ENCODE measurements around the gene THRB.

THRB gene

DNA sequence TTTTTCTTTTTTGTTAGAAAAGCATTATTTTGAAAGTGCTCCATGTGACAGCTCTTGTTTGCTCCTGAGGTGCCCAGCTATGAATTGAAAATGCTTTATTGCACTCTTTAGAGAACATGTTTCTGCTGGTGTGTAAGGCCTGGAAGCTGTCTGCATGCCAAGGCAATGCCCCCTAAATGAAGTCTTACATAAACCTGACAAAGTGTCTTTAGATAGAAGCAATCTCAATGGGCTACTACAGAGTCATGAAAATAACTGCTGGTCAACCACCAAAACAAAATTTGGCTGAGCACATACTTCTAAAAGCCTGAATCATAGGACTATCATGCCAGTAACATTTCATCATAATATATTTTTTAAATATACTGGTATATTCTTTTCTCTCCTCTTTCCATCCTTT, 178.7 kb downstream of the THRB start:
- in situ Hi-C loops (cut with MboI; ENCODE audit: low sequenced_read_pairs), result no loop called here

DNA sequence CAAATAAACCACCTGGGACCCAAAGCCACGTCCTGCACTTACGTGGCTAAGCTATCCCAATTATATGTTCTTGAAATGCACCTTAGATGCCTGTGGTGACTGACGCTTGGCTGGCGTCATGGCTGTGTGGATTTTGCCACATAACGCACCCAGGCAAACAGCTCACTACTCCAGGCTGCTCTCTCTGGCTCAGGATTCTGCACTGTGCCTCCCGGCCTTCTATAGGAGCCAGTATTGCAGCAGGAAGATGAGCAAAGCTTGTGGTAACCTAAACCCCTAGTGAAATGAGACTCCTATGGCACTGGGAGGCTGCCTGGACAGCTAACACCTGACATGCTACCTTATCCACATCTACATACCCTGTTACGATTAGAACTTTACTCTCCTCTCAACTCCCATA, 179.3 kb downstream of the THRB start:
- in situ Hi-C loops (cut with MboI; ENCODE audit: low sequenced_read_pairs), result no loop called here

DNA sequence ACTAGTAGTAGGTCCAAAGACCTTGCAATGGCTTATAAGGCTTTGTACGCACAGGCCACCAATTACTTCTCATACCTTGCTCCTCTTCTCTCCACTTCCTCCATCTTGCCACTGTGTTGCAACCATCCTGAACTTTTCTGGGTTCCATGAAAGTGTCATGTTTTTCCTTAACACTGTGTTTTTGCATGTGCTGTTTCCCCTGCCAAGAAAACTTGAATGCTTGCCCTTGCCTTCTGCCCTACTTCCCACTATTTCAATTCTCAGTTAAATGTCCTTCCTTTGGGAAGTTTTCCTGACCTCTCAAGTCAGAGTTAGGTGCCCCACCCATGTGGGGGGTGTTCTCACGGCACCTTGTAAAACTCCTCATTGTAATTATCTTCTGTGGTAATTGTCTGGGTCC, 182.8 kb downstream of the THRB start:
- in situ Hi-C loops (cut with MboI; ENCODE audit: low sequenced_read_pairs), result no loop called here

DNA sequence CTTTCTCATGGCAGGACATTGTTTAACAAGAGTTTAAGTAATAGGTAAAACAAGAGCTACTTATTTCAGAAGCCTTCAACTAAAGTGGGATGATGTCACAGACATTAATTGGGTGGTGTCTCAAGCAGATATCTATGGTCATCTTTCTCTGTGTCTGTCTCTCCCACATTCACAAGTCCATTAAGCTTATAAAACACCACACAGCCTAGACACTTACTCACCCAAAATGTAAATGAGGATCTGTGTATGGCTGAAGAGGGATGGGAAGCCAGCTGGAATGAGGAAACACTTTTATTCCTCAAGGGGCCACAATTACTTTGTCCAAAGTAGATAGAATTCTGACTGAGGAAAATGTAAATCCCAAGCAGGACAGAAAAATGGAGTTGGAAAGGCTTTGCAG, 183.8 kb downstream of the THRB start:
- in situ Hi-C loops (cut with MboI; ENCODE audit: low sequenced_read_pairs), result no loop called here

DNA sequence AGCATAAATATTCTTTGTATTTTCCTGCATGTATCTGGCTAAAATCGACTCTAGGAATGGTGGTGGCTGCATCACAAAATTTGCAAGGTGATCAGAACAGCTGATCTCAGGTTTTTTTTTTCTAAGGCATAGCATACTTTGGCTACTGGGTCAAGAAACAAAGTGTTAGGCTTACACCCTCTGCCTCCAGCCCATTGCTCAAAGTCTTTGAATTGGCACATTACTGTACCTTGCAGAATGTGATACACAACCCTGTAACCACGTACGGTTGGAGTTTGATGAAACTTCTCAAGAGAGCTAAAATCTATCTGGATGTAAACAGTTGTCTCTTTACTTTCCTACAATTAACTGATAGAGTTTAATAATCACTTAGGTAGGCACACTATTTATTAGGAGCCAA, 188.1 kb downstream of the THRB start:
- in situ Hi-C loops (cut with MboI; ENCODE audit: low sequenced_read_pairs), result no loop called here

DNA sequence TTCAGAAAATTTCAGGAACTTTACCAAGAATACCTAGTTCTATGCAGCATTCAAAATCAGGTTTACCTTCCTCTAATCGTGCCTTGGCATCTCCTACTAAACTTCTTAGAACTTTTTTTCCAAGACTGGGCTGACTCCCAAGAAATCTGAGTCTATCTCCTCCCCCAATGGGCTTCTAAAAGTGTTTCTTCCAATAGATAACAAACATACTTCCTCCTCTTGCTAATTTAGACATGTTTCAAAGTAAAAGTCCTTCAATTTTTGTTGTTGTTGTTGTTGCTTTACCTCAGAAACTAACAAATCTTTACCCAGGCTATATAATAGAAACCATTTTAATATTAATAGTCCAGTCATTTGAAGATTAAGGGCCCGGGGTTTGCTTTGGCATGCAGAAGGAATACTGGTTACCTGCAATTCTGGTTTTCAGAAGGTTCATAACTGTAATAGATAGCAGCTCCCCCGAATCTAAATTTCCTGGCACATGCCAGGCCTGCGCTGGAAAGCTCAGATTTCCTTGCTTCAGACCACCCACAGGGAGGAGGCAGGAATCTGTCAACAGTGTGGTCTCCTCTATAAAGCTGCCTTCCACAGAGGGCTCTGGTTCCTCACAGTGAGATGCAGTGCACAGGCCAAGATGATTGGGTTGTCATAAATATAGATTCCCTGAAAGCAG, 188.7 kb downstream of the THRB start:
- in situ Hi-C loops (cut with MboI; ENCODE audit: low sequenced_read_pairs), result no loop called here

DNA sequence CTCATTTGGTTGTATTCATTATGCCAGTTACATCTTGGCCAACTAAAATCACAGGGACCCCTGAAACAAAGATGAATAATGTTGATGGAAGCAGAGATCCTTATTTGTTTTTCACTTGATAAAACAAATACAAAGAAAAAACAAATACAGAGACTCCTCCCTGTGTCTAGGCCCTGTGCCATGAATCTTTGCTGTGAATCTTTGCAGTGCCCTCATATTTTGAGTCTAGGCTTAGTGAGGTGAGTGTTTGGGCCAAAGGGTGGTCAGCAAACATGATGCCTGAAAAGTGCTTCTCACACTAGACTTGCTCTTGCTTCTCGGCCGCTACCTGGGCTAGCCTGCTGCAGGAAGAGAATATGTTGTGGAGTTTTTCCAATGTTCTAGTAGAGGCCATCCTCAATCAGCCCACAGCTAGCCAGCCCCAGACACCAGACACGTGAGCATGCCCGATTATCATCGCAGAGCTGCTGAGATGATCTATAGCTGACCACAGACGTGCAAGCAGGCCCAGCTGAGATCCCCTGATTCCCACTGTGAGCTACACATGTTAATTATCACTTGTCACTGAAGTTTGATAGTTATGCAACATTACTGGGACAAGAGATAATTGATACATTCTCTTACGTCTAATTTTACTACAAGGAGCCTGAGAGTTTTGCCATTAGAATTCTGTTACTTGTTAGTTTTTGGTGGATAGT, 191.4 kb downstream of the THRB start:
- in situ Hi-C loops (cut with MboI; ENCODE audit: low sequenced_read_pairs), result no loop called here

DNA sequence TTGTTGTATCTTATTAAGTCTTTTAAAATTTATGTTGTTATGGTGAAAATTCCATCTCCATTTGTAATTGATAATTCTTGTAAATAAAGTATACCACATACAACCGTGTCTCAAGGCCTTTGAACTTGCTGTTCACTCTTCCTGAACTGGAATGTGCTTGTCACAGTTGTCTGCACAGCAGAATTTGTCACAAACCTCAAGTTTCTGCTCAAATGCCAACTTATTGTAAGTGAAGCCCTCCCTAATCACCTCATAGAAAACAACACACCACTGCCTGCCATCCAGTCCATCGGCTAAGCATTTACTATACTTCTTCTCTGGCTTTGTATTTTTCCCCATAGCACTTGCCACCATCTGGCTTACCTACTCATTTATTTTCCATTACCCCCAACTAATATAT, 192.3 kb downstream of the THRB start:
- in situ Hi-C loops (cut with MboI; ENCODE audit: low sequenced_read_pairs), result no loop called here

DNA sequence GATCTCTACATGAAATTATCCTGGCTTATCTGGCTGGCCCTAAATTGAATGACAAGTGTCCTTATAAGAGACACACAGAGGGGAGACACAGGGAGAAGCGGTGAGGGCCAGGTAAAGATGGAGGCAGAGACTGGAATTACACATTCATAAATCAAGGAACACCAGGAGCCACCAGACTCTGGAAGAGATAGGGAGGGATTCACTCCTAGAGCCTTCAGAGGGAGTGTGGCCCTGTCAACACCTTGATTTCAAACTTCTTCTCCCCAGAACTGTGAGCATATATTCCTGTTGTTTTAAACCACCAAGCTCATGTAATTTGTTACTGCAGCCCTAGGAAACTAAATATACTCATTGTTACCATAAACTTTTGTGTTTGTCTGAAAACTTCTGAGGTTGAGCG, 193.7 kb downstream of the THRB start:
- in situ Hi-C loops (cut with MboI; ENCODE audit: low sequenced_read_pairs), result no loop called here

DNA sequence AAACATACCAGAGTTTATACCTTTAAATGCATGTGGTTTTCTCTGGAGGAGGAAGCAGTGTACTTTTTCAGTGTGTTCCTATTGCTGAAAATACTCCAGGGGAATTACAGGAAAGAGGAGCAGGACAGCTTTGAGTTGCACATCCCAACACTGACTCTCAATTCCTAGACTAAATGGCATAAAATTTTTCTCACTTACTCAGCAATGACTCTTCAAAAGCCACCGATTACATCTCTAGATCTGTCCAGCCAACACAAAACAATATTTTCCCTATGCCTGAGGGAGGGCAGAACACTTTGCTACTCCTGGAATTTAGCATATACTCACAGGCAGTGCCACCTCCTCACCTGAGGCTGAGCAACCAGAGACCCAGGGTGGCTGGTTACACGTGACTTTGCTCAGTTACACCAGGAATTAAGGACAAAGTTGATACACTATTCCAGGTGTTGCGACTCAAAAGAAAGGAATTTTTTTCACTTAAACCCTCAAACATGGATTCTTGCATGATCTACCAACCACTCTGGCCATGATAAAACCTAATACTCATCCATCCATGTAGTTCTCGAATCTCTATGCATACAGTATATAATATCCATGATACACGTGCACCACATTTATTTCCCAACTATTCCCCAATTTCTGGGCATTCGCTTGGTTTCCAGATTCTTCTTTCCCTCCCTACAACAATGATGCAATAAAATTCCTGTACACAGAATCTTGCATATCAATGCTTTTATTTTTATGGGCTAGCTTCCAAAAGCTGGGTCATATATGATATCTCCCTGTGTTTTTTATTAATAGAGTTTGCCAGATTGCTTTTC, 194.6 kb downstream of the THRB start:
- in situ Hi-C loops (cut with MboI; ENCODE audit: low sequenced_read_pairs), result no loop called here

DNA sequence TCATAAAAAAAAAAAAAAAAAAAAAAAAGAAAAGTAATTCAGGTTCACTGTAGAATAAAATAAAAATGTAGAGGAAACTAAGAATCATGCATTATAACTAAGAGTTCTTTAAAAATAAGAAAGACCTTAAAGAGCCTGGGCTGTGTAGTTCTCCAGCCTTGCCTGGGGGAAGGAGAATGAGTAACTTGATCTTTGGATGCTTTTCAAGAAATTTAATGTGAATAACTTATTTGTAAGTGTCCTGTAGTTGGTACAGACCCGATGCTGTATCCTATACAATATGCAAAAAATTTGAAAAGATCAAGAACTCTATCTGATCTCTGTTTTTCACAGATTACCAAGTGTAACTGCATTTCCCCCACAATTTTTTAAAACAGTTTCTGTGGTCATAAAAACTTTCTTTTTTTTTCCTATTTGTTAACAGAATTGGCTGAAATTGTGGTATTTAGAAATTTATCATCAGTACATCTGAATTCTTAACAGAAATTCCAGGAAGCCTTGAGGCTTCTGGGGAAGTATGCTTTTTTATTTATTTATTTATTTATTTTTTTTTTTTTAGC, 195.3 kb downstream of the THRB start:
- in situ Hi-C loops (cut with MboI; ENCODE audit: low sequenced_read_pairs), result no loop called here

DNA sequence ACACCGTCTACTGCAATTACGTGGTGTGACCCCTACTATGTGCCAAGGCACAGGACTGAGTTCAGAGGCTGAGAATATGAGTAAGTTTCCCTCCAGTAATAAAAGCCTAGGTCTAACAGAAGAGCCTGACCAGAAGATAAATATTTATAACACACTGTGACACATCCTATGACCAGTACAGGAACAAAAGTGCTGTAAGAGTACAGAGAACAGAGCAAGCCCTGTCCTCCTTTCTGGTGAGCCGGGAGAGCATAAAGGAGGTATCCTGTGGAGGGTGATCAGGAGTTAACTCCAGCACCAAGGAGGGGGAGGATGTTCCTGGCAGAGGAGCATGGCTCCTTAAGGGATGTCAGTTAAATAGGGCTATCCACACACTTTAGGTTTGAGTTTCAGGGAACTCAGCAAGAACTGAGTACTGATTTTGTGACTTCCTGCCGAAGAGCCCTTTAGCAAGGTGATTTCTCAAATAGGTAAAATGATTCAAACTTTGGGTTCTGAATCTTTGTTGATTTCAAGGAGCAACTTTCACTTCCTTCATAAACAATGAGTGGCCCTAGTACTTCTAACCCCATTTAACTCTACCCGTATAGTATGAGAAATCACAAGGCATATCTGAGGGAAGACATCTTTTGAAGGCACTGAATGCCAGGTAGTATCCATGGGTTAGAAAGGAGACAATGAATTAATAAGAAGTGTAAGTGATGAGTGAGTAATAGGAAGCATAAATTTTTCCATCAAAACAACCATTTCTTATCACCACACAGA, 198.0 kb downstream of the THRB start:
- in situ Hi-C loops (cut with MboI; ENCODE audit: low sequenced_read_pairs), result no loop called here

DNA sequence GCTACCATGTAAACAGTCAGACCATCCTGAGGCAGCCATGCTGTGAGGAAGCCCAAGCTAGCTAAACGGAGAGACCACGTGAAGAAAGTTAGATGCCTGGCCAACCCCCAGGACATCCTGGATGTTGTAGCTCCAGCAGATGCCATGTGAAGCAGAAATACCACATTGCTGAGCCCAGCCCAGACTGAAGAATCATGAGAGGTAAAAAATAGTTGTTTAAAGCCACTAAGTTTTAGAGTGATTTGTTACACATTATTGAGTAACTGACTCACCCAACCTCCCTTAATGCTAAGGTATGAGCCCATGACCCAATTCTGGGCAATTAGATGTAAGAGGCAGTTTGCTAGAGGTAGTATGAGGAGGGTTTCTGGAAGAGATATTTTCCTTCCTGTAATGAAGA, 200.5 kb downstream of the THRB start:
- in situ Hi-C loops (cut with MboI; ENCODE audit: low sequenced_read_pairs), result no loop called here

DNA sequence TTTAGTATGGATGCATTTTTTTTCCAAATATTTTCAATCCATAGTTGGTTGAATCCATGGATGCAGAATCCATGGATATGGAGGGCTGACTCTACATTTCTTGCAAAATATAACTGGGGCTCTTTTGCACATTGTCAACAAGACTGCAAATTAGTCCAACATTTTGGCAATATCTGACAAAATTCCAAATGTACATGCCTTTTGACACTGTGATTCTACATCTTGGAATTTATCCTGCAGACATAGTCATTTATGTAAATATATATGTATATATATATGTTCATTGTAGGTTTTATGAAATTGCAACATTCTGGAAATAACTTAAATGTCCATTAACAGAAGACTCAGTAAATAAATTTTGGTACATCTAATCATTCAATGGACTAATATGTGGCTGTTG, 203.0 kb downstream of the THRB start:
- in situ Hi-C loops (cut with MboI; ENCODE audit: low sequenced_read_pairs), result no loop called here

DNA sequence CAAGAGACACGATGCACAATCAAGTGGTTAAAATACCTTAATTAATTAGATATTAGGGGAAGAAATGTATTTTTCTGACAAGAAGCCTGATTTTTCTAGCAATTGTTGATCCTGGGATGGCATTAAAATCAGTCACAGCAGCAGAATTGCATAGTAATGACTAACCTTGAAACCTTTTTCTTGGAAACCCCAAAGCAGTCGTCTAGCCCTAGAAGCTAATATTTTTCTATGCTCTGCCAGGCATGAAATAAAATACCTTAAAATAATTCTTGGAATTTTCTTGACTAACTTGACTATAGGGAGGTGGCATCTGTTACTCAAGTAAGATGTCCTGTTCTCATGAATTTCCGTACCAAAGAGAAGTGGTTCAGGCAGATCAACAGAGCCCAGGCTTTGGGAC, 204.1 kb downstream of the THRB start:
- in situ Hi-C loops (cut with MboI; ENCODE audit: low sequenced_read_pairs), result no loop called here

DNA sequence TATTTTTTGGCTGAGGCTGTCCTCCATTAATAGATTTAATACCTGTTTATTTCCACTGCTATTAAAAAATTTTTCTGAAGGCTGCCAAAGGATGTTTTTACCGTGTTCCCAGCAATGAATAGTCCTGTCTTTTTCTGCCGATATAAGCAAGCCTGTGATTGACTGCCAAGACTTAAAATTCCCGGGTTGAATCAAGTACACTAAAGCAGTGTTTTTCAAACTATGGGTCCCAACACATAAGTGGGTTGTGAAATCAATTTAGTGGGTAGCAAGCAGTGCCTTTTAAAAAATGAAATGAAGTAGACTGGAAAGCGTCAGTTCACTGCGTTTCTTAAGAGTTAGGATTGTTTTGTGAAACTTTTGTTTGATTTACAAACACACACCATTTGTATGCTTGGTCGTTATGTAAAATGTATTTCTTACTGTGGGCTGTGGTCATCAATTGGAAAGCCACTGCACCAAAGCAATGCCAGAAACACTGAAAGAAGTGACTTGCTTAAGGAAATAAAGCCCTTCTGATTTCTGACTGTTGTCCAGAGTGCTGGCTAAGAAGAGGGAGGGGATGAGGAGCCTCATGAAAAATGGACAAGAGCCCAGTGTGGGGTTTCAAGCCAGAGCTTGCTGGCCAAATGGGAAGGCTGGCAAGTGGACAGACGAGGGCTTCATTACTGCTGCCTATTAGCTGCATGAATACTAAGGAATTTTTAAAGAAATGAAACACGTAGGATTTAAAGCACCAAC, 206.0 kb downstream of the THRB start:
- in situ Hi-C loops (cut with MboI; ENCODE audit: low sequenced_read_pairs), result no loop called here

DNA sequence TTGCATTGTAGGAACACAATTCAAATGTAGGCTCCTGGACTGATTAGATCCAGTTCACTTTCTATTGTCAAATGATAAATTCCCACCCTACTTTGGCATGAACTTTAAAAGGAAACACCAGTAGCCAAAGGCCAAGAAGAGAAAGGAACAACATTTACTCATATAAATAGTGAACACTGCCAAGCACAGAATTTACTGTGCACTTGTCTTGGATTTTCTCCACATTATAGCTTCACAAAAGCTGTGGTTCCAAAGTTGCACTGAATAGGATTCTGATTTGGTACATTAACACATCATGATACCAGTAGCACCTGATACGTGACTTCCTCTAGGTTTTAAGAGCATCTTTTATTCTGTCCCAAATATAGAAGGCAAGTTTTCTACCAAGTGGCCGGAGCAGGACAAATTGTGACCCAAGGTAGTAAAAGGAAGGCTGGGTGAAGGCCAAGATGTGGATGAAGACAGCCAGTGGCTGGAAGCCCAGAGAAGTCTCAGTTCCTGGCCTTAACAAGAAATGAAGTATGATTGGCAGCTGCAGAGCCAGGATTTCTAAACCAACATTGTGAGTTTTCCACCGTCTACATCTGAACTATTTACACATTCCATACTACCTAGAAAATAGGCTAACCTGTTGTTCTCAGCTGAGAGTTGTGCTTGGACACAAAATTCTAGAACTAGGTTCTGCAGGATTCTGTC, 206.7 kb downstream of the THRB start:
- in situ Hi-C loops (cut with MboI; ENCODE audit: low sequenced_read_pairs), result no loop called here

DNA sequence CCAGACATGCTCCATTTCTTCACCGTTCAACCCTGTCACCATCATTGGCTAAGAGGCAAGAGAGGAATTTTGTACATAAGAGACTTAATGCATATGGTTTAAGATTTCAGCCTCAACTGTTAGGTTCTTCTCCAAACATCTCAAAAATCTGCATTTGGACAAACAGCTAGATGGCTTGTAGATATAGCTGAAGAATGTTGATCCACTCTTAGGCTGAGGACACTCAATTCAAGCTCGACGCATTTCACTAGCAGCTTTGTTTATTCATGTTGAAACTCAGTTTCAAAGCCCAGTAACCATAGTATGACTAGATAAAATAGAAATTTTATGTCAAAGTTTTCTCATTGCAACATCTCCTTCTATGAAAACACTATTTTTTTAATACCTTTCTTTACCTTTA, 208.2 kb downstream of the THRB start:
- in situ Hi-C loops (cut with MboI; ENCODE audit: low sequenced_read_pairs), result no loop called here

DNA sequence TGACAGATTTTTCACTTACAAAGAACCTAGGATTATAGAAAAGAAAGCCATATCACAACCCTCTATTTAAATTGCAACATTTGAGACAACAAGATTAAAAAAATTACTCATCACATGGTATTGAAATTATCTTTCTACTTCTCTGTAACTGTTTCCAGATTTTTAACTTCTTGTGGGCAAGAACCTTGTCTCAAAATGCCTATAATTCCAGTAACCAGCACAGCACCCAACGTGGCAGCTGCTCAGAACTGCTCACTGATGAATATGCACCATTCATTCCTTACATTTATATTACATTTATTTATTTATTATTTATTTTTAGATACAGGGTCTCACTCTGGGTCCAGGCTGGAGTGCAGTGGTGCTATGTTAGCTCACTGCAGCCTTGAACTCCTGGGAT, 216.1 kb downstream of the THRB start:
- in situ Hi-C loops (cut with MboI; ENCODE audit: low sequenced_read_pairs), result no loop called here

DNA sequence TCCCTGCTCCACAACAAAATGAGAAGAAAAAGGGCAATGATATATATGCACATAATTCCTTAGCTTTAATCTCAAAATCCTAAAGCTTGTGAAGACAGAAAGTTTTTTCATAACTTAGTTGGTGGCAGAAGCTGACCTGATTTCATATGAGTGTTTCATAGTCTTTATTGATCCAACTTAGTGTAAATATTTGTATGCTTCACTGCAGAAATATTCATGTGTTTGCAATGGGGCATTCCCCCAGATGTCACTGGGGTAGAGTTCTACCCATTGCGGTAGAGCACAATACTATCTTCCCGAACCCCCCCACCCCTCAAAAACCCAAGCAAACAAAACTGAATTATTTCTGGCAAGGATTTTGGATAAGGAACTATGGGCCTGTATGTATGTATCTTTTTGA, 221.2 kb downstream of the THRB start:
- in situ Hi-C loops (cut with MboI; ENCODE audit: low sequenced_read_pairs), result no loop called here
